Fibroblast of the conjunctiva (primary cell): Measurements from ENCODE around the gene KLF12.

Experiments
- DNase-seq: peaks from one replicate; pipeline ENCODE4 v3.0.0-alpha.2; 2010; ENCODE audit warnings: low read depth

Gene KLF12

DNA sequence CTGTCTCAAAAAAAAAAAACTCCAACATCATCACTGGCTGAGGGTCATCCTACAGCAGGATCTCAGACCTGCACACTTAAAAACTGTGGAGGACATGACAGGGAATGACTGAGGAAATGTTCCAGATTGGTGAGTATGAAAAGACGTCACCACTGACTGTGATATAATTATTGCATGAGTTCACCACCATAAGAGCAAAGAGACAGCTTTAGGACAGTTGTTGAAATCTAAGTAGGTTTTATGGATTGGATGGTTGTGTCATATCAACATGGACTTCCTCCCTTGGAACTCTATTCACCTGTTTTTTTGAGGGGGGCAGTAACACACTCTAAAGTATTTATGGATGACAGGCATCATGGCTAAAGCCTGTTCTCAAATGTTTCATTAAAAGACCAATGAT lies 31.5 kb downstream of the KLF12 start:
- no peak for DNase-seq

DNA sequence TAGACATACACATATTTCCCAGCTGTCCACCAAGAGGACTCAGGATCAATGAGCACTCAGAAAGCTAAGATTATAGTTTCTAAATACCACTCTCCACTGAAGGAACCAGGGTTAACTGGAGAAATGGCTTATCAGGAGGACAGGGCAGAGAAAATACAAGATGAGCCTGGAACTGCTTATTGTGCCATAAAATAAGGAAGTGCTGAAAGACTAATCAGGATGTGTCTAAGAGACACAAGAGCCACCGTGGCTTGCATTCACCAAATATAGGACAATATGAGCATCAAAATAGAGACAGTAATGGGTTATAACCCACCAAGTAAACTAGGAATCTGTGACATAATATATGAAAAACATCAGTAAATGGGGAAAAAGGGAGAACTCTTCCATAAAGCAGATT lies 32.8 kb downstream of the KLF12 start:
- no peak for DNase-seq

GRCh38 chr13:74098077-74098476 lies 36.1 kb downstream of the KLF12 start:
- no peak for DNase-seq

DNA sequence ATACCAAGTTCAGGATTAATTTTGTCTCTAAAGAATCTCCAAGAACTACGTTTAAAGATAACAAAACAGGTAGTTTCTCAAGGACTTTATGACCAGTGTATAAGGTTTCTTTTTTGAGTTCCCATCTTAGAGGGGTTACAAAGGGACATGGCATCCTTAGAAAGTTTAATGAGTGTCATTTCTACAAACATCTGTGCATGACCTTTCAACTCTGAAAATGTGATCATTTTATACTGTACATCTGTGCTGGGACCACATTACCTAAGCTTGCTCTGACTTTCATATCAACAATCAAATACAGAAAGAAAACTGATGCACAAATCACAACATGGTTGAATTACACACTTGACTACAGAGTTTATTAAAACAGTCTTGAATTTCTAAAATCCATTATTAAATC lies 37.1 kb downstream of the KLF12 start:
- no peak for DNase-seq

DNA sequence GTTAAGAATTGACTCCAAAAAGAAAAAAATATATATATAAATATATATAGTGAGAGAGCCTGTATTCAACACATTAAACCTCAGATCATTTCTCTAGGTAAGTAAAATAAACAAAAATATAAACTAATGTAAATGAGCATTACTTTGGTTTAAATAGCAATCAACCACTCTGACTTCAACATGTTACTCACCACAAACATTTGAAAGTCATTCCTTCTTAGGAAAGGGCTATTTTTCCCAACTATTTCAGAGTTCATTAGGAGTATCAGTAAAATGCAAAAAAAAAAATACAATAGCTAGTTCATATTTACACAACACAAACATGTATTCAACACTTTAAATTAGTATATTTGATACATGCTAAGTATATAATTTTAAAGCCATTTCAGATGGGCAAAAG lies 40.5 kb downstream of the KLF12 start:
- no peak for DNase-seq

DNA sequence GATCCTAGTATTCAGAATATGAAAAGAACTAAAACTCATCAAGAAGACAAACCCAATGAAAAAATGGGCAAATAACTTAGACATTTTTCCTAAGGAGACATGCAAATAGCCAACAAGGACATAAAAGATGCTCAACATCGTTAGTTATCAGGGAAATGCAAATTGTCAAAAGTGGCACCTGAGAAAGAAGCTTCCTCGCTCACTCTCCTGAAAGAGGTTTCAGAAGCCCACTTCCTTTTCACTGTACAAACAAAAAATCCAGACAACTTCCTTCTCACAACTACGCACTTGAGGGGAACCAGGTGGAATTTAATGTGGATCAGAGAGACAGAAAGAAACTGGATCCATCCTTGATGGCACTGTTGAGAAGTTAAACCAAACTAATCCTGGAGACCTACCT lies 41.5 kb downstream of the KLF12 start:
- DNase-seq, result no peak

- no peak for DNase-seq
Observed at GRCh38 chr13:74090869-74091605, 43.2 kb downstream of the KLF12 start.

DNA sequence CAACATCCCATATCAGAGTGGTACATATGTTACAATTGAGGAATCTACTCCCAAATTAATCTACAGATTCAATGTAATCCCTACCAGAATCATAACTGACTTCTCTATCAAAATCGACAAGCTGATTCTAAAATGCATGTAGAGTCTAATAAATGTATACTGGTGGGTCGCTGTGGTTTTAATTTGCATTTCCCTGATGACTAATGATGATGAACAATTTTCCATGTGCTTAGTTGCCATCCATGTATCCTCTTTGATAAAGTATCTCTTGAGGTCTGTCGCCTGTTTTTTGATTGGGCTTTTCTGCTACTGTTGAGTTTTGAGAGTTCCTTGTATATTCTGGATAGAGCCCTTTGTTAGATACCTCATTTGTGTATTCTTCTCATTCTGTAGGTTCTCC lies 43.8 kb downstream of the KLF12 start:
- DNase-seq, result no peak

DNA sequence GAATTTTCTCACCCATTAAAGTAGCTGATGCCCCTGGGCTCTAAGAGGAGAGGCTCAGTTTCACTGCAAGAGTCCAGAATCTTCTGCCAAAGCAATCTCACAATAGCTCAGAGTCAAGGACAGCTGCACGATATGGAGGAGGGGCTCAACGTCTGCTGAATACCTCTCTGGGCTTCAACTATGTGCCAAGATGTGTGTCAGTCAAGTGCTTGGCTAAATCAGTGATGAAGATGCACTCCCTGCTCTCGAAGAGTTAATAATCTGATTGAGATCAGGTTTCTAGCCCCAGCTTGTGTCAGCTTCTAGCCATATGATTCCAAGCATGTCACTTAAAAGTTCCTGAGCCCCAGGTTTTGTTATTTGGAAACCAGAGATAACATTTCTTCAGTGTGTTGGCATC lies 46.8 kb downstream of the KLF12 start:
- no peak for DNase-seq
